ENCODE results near the gene LDHB. TPM values are rescaled to one million over a fixed set of nuclear protein-coding genes. Genes with fewer than 3 reads are reported as not detected.
"Not testable (repeated sequence)": the region's sequence is repeated elsewhere in the genome, so short reads cannot be mapped to it uniquely, and the experiment has no call there.

The LDHB gene
- total RNA-seq, 4 donors from 2014 or later = 384 to 506 (median 452) TPM

GRCh38 chr12:21675641-21676040 is 18.0 kb upstream of the LDHB start:
- Histone ChIP-seq H3K27ac (no peak overlapping the region), H3K36me3 (no peaks in the 10 kb centered on the region), H3K9me3 (no peaks in the 10 kb centered on the region), H3K4me1 (no peaks in the 10 kb centered on the region), H3K27me3 (no peaks in the 10 kb centered on the region), H3K4me3 (no peak overlapping the region)
- TF ChIP-seq CTCF (IDR thresholded peaks at IDR 0.05) (no peak), POLR2AphosphoS5 (IDR thresholded peaks at IDR 0.05) (no peak), POLR2A (IDR thresholded peaks at IDR 0.05) (no peak), EP300 (IDR thresholded peaks at IDR 0.05) (no peak)
- no peak for ATAC-seq
- WGBS, 2 donors (ENCODE audit: low coverage in 1 of 2) = 62 to 73% methylated on average over 3 of the region's 3 CpGs

- TF ChIP-seq EP300 (IDR thresholded peaks at IDR 0.05) = no peak
- TF ChIP-seq POLR2AphosphoS5 (IDR thresholded peaks at IDR 0.05) = no peak
- TF ChIP-seq POLR2A (IDR thresholded peaks at IDR 0.05) = no peak
- TF ChIP-seq CTCF (IDR thresholded peaks at IDR 0.05) = no peak
- no peaks in the 10 kb centered on the region for H3K27me3 ChIP-seq
- 89 to 93% methylated on average over 5 of the region's 5 CpGs for WGBS, 2 donors (ENCODE audit: low coverage in 1 of 2)
- H3K27ac ChIP-seq = no peak overlapping the region
- ATAC-seq = no peak
- no peak overlapping the region for H3K4me3 ChIP-seq
- H3K9me3 ChIP-seq = no peaks in the 10 kb centered on the region
- no peaks in the 10 kb centered on the region for H3K4me1 ChIP-seq
- H3K36me3 ChIP-seq = no peaks in the 10 kb centered on the region
These were observed 17.5 kb upstream of the LDHB start for GRCh38 chr12:21675096-21675495.

GRCh38 chr12:21673830-21674552 is 16.3 kb upstream of the LDHB start:
- H3K9me3 ChIP-seq, H3K4me1 ChIP-seq, H3K27ac ChIP-seq, H3K27me3 ChIP-seq, H3K36me3 ChIP-seq, ATAC-seq, H3K4me3 ChIP-seq: not testable (repeated sequence)
- WGBS, 2 donors (ENCODE audit: low coverage in 1 of 2) = no CpG with 5 or more reads among the region's 39 CpGs

- no peaks in the 10 kb centered on the region for H3K9me3 ChIP-seq
- 22 to 31% methylated on average over 1 of the region's 1 CpG for WGBS, 2 donors (ENCODE audit: low coverage in 1 of 2)
- H3K36me3 ChIP-seq = no peaks in the 10 kb centered on the region
- no peaks in the 10 kb centered on the region for H3K27me3 ChIP-seq
- peaks cover 0 to 3% (median 0%) of the 10 kb centered on the region in 3 donors for H3K4me1 ChIP-seq
- no peak overlapping the region for H3K27ac ChIP-seq
- no peak for ATAC-seq
- TF ChIP-seq POLR2A (IDR thresholded peaks at IDR 0.05) (no peak), CTCF (IDR thresholded peaks at IDR 0.05) (no peak), EP300 (IDR thresholded peaks at IDR 0.05) (no peak), POLR2AphosphoS5 (IDR thresholded peaks at IDR 0.05) (no peak)
- H3K4me3 ChIP-seq = no peak overlapping the region
These were observed 14.5 kb upstream of the LDHB start for GRCh38 chr12:21672146-21672545.

- Histone ChIP-seq H3K27ac (peak overlapping the region in 1 of 4 donors; percentile 24), H3K9me3 (no peaks in the 10 kb centered on the region), H3K36me3 (no peaks in the 10 kb centered on the region), H3K4me3 (no peak overlapping the region), H3K27me3 (no peaks in the 10 kb centered on the region), H3K4me1 (peaks cover 0 to 11% (median 0%) of the 10 kb centered on the region in 3 donors)
- WGBS, 2 donors (ENCODE audit: low coverage in 1 of 2) = 25 to 34% methylated on average over 3 to 4 of the region's 4 CpGs
- ATAC-seq = no peak
- TF ChIP-seq POLR2AphosphoS5 (IDR thresholded peaks at IDR 0.05) (peak; percentile 58), CTCF (IDR thresholded peaks at IDR 0.05) (no peak), POLR2A (IDR thresholded peaks at IDR 0.05) (no peak), EP300 (IDR thresholded peaks at IDR 0.05) (no peak)
These were observed 9.1 kb upstream of the LDHB start for GRCh38 chr12:21666722-21667121.

Data from gastroesophageal sphincter (tissue), 4 donors.